GM19324 (cell line): ENCODE data around the gene PPWD1.
"Not testable (repeated sequence)": the region's sequence is repeated elsewhere in the genome, so short reads cannot be mapped to it uniquely, and the experiment has no call there.

ENCODE experiments used
- ATAC-seq: cut with Tn5 transposase; IDR thresholded peaks from one replicate; pipeline ENCODE4 v1.9.1; 2021; ENCODE audit warnings: mild to moderate bottlenecking, moderate library complexity; ENCODE audit not compliant: unreplicated experiment, low FRiP score

PPWD1 gene

DNA sequence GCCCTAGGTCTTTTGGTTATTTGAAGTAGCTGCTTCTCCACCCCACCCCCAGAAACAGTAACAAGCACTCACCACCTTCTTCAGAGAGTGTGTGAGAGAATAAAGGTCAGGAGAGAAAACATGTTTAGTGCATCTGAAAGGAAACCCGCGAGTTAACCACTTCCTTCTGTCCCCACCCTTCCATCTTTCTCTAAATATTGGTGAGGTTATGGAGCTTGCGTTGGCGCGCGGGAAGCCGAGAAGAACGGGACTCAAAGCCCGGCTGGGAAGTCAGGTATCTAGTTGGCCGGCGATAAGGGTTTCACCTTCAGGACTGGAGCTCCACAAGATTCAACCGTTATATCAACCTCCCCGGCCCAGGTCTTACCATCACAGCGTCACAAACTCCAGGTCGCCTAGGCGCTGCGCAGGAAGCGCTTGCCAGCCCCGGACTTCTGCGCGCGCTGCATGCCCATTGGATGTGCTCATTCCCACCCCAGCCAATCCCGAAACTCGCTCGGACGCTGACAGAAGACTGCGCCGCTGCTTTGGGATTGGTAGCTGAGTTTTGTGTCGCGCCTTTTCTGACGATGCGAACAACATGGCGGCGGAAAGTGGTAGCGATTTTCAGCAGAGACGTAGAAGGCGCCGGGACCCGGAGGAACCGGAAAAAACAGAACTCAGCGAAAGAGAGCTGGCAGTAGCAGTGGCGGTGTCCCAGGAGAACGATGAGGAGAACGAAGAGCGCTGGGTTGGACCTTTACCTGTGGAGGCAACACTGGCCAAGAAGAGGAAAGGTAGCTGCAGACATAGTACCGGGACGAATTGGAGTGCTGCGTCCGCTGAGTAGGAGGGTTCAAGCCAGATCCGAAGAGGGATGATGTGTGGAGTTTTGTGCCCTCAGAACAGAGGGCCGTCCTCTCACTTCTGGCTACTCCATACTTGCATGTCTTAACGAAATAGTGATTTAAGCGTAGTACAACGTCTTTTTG, at the start of gene PPWD1, which contains the start of gene CENPK:
PPWD1 (plus strand) TSS at position 566 of the 971 bp plus-strand sequence; CDS start at position 581, 15 bp downstream.
CENPK (minus strand) TSS at position 438 of the 971 bp plus-strand sequence. CDS start 8,261 bp downstream, outside the sequence.
- ATAC-seq = peak; percentile 100

- no peak for ATAC-seq
Measured at GRCh38 chr5:65525726-65526125, 37.4 kb upstream of the PPWD1 start.

DNA sequence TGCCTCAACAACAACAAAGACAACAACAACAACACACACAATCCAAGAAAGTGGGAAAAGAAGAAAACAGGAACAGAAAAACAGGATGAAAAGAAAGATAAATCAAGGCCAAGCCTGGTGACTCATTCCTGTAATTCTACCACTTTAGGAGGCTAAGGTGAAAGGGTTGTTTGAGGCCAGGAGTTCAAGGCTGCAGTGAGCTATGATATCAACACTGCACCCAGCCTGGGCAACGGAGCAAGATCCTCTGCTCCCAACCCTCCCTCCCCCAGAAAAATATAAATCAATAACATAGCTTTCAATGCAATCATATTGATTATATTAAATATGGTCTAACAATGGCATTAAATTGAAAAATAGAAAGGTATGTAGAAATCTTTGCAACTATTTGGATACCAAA, 32.2 kb upstream of the PPWD1 start:
- no peak for ATAC-seq

- no peak for ATAC-seq
Measured at GRCh38 chr5:65535529-65535987, 27.5 kb upstream of the PPWD1 start.

- ATAC-seq = no peak
Measured at GRCh38 chr5:65539827-65540226, 23.3 kb upstream of the PPWD1 start.

DNA sequence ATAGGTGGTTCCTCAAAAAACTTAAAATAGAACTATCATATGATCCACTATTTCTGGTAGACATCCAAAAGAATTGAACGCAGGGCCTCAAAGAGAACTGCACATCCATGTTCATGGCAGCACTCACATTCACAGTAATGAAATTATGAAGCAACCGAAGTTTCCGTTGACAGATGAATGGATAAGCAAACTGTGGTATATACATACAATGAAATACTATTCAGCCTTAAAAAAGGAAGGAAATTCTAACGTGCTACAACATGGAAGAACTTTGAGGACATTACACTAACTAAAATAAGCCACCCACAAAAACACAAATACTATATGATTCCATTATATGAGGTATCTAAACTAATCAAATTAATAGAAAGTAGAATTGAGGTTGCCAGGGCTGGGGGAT, 18.6 kb upstream of the PPWD1 start:
- no peak for ATAC-seq

DNA sequence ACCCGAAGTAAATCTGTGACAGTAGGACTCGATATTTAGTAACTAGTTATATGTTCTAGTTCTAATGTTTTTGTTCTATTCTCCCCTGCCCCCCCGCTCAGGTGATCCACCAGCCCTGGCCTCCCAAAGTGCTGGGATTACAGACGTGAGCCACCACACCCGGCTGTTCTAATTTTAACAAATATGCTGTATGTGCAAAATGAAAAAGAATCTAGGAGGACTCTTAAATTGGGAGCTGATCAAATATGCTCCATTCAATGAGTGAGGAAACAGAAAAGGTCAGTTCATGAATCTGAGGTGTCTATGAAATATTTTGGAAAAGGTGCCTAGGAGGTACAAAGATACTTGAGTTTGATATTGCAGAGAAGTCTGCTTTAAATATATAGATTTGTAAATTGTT, 17.0 kb upstream of the PPWD1 start:
- ATAC-seq = no peak

DNA sequence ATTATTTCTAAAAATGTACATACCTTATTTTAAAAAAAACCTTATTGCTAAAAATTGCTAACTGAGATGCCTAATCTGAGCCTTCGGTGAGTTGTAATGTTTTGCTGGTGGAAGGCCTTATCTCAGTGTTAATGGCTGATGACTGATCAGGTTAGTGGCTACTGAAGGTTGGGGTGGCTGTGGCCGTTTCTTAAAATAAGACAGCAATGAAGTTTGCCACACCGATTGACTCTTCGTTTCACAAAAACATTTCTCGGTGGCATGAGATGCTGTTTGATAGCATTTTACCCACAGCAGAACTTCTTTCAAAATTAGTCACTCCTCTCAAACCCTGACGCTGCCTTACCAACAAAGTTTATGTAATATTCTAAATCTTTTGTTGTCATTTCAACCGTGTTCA, 14.8 kb upstream of the PPWD1 start:
- ATAC-seq = no peak

DNA sequence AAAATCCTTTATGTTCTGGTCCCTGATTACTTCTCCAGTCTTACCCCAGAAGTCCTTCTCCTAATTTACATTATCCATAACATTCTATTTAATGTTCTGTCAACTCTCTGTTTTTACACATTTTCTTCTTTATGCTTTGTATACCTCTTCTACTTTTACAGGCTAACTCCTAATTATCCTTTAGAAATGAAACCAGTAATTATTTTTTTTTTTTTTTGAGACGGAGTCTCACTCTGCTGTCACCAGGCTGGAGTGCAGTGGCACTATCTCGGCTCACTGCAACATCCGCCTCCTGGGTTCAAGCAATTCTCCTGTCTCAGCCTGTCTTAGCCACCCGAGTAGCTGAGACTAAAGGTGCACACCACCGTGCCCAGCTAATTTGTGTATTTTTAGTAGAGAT, 9.2 kb upstream of the PPWD1 start:
- ATAC-seq = no peak

DNA sequence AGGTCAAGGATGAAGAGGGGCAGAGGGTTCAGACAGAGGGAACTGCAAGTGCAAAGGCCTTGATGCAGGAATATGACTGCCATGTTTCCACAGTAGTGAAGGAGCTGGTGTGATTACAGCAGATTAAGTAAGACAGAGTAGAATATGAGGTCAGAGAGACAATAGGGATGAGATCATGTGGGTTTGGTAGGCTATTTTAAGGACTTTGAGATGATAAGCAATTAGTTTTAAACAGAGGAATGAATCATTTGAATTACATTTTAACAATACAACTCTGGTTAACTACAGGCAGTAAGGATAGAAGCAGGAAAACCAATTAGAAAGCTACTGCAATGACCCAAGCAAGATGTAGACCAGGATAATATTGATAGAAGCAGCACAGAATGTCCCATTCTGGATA, 7.8 kb upstream of the PPWD1 start:
- no peak for ATAC-seq

DNA sequence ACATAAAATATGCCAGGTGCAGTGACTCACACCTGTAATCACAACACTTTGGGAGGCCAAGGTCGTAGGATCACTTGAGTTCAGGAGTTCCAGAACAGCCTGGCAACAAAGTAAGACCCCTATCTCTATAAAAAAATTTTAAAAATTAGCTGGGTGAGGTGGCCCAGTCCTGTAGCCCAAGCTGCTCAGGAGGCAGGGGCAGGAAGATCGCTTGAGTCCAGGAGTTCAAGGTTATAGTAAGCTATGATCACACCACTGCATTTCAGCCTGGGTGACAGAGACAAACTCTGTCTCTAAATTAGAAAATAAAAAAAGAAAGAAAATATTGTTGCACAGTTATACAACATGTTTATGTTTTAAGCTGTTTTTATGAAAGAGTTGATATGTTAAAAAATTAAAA, 6.9 kb upstream of the PPWD1 start:
- ATAC-seq = no peak

- no peak for ATAC-seq
Measured at GRCh38 chr5:65556718-65557117, 6.4 kb upstream of the PPWD1 start.

- no peak for ATAC-seq
Measured at GRCh38 chr5:65563777-65564176, 681 bp downstream of the PPWD1 start.

DNA sequence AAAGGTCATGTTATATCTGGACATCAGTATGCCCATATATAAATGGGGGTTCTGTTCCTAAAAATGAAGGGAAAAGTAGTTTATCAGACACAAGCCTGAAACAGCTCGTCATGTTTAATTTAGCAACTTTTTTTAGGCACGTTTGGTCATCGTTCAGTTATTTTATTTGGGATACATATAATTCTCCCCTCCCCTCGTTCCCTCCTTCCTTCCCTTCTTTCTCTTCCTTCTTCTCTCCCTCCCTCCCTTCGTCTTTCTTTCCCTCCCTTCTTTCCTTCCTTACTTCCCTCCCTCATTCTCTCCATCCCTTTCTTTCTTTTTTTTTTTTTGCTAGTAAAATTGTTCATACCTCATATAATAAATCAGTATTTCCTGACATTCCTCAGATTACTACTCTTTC, 3.4 kb downstream of the PPWD1 start:
- no peak for ATAC-seq

GRCh38 chr5:65570598-65571226, 7.6 kb downstream of the PPWD1 start:
- no peak for ATAC-seq

- ATAC-seq = no peak
Measured at GRCh38 chr5:65577141-65577540, 14.0 kb downstream of the PPWD1 start.

- ATAC-seq = no peak
Measured at GRCh38 chr5:65588694-65589093, 25.6 kb downstream of the PPWD1 start.

- not testable (repeated sequence) for ATAC-seq
Measured at GRCh38 chr5:65601761-65602160, 38.7 kb downstream of the PPWD1 start.

GRCh38 chr5:65611524-65611923, 48.4 kb downstream of the PPWD1 start:
- ATAC-seq = no peak

DNA sequence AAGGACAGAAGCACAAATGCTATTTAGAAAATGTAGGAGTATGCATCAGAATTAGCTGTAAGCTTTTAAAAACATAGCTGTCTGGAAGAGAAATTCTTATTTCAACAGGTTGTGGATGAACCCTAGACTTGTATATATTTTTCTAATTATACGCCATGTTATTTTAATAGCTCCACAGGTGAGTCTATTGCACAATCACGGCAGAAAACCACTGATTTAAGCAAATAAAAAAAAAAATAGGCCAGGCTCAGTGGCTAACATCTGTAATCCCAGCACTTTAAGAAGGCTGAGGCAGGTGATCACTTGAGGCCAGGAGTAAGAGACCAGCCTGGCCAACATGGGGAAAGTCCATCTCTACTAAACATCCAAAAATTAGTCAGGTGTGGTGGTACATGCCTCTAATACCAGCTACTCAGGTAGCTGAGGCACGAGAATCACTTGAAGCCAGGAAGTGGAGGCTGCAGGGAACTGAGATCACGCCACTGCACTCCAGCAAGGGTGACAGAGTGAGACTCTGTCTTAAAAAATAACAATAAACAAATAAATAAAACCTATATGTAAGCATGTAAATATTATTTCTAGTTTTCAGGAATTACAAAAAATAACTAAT, 49.3 kb downstream of the PPWD1 start:
- no peak for ATAC-seq

GRCh38 chr5:65620021-65620420, 56.9 kb downstream of the PPWD1 start:
- no peak for ATAC-seq
